GM12873 (cell line): Measurements from ENCODE around the gene EIF2B2.

Source experiments
- CTCF ChIP-seq: IDR thresholded peaks from 2 replicates; pipeline ENCODE4 v1.5.1; 2012; ENCODE audit warnings: low read depth, mild to moderate bottlenecking, moderate library complexity, low read length, control low read depth; ENCODE audit not compliant: insufficient read depth; ENCODE audit errors: missing control alignments

The EIF2B2 gene

GRCh38 chr14:74984236-74985027 is 18.3 kb upstream of the EIF2B2 start:
- TF ChIP-seq CTCF = no peak

- TF ChIP-seq CTCF = no peak
Observed at GRCh38 chr14:74985028-74985310, 17.8 kb upstream of the EIF2B2 start.

GRCh38 chr14:74985806-74986205 is 16.9 kb upstream of the EIF2B2 start:
- TF ChIP-seq CTCF = no peak

GRCh38 chr14:74988131-74988530 is 14.6 kb upstream of the EIF2B2 start:
- no peak for TF ChIP-seq CTCF

GRCh38 chr14:74988993-74989392 is 13.7 kb upstream of the EIF2B2 start:
- TF ChIP-seq CTCF = no peak

- TF ChIP-seq CTCF = no peak
Observed at GRCh38 chr14:75001261-75001660, 1.5 kb upstream of the EIF2B2 start.

GRCh38 chr14:75001899-75002298 is 822 bp upstream of the EIF2B2 start:
- TF ChIP-seq CTCF = no peak
